ENCODE data around the gene HBE1. TPM values are rescaled to one million over a fixed set of nuclear protein-coding genes. Genes with fewer than 3 reads are reported as not detected.

Gene HBE1
- polyA plus RNA-seq, 1 of the 3 experiments (the other 2 are of a cell fraction), result 2.4 TPM

GRCh38 chr11:5275369-5276110 is 5.8 kb upstream of the HBE1 start:
- WGBS (ENCODE audit: low lambda C conversion rate), result 22% methylated on average over 6 of the region's 6 CpGs
- H3K9me2 ChIP-seq, result no peaks in the 10 kb centered on the region
- no peaks in the 10 kb centered on the region for H3K36me3 ChIP-seq (replicated peaks in 1 of 2; ENCODE audit: control insufficient read depth in 1 of 2, insufficient read depth in 2 of 2, low read length in 1 of 2)
- DNase-seq, result no peak
- no peaks in the 10 kb centered on the region for H3K9me3 ChIP-seq
- H3K9ac ChIP-seq, result no peak overlapping the region
- TF ChIP-seq GATA2 (CRISPR knock-in tag; IDR thresholded peaks at IDR 0.05), result no peak
- TF ChIP-seq PBX3 (IDR thresholded peaks at IDR 0.05), result no peak
- TF ChIP-seq CHD2 (IDR thresholded peaks at IDR 0.05; ENCODE audit: low read length, partially characterized antibody), result no peak
- TF ChIP-seq MXI1 (IDR thresholded peaks at IDR 0.05; ENCODE audit: low read depth, low read length), result no peak
- TF ChIP-seq TEAD4 (IDR thresholded peaks at IDR 0.05; ENCODE audit: borderline replicate concordance, insufficient read depth), result no peak
- no peak for TF ChIP-seq RCOR1 (IDR thresholded peaks at IDR 0.05; ENCODE audit: low read length)
- no peak for TF ChIP-seq GABPA (IDR thresholded peaks at IDR 0.05; ENCODE audit: low read depth)
- no peak for TF ChIP-seq RAD21 (IDR thresholded peaks at IDR 0.05; ENCODE audit: low read length)
- no peak for TF ChIP-seq TCF12 (IDR thresholded peaks at IDR 0.05)
- TF ChIP-seq TAF1 (IDR thresholded peaks at IDR 0.05; ENCODE audit: borderline replicate concordance, low read depth, low read length), result no peak
- TF ChIP-seq CTCF (IDR thresholded peaks at IDR 0.05), result no peak
- no peak for TF ChIP-seq NRF1 (IDR thresholded peaks at IDR 0.05; ENCODE audit: low read depth, low read length)
- no peak for TF ChIP-seq USF2 (IDR thresholded peaks at IDR 0.05; ENCODE audit: borderline replicate concordance, low read depth, low read length)
- no peak for TF ChIP-seq SIN3A (IDR thresholded peaks at IDR 0.05; ENCODE audit: borderline replicate concordance, low read depth, low read length)
- H3K79me2 ChIP-seq (ENCODE audit: insufficient read depth), result no peaks in the 10 kb centered on the region
- no peaks in the 10 kb centered on the region for H4K20me1 ChIP-seq (ENCODE audit: insufficient read depth)
- no peak overlapping the region for H2AFZ ChIP-seq (ENCODE audit: low read depth)
- ChIA-PET CTCF (interaction anchor here (0.6 kb wide), 1 partner anchor 16 kb away, joined by 4 read pairs; no protein-coding TSS in a partner anchor), POLR2A (no interaction called here)
- H3K4me3 ChIP-seq (ENCODE audit: low read depth in 2 of 2, low read length in 1 of 2), result no peak overlapping the region
- no peak overlapping the region for H3K4me2 ChIP-seq
- H3F3A ChIP-seq (replicated peaks; ENCODE audit: insufficient read depth), result no peaks in the 10 kb centered on the region
- H3K27me3 ChIP-seq (ENCODE audit: insufficient read depth), result no peaks in the 10 kb centered on the region; the same call in 1 of the 2 replicates
- no peak overlapping the region for H3K27ac ChIP-seq (ENCODE audit: low read depth in 2 of 2, low read length in 1 of 2)
- H3K4me1 ChIP-seq (ENCODE audit: control insufficient read depth in 1 of 2, insufficient read depth in 2 of 2, low read depth in 1 of 2, low read length in 1 of 2), result no peaks in the 10 kb centered on the region

All from SK-N-SH (cell line).